CD4-positive, alpha-beta T cell treated with Interleukin-15 for 1 hour (primary cell): ENCODE measurements around the gene MANF.
A peak's percentile ranks its signal among the peaks of the same experiment; 100 is the strongest.
"Not testable (repeated sequence)": the region's sequence is repeated elsewhere in the genome, so short reads cannot be mapped to it uniquely, and the experiment has no call there.

ENCODE experiments used
- DNase-seq: peaks from one replicate; pipeline ENCODE4 v3.0.0-alpha.2; 2020

The MANF gene

GRCh38 chr3:51384726-51385473, at the start of gene MANF:
Gene MANF (plus strand): TSS chr3:51385291. CDS start chr3:51385343, 52 bp downstream.
- peak; percentile 98 for DNase-seq

- DNase-seq: no peak
Measured at GRCh38 chr3:51336261-51336660, 48.8 kb upstream of the MANF start.

- DNase-seq: no peak
Measured at GRCh38 chr3:51337666-51338065, 47.4 kb upstream of the MANF start.

DNA sequence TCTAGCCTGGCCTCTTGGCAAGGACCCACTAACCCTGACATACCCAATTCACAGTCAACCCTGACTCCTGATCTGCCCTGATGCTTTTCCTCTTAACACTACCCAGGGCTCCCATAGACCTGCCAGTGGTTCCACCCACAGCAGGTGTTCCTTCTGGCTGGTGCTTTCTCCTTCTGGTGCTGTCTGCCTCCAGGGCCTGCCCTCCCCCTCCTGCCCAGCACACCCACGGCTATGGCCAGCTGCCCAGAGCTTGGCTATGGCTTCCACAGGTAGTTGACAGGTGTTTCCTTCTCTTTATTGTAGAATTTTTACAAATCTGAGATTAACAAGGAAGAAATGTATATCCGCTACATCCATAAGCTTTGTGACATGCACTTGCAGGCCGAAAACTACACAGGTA, 46.5 kb upstream of the MANF start:
- DNase-seq: no peak

GRCh38 chr3:51340013-51340829, 44.9 kb upstream of the MANF start:
- DNase-seq: no peak

DNA sequence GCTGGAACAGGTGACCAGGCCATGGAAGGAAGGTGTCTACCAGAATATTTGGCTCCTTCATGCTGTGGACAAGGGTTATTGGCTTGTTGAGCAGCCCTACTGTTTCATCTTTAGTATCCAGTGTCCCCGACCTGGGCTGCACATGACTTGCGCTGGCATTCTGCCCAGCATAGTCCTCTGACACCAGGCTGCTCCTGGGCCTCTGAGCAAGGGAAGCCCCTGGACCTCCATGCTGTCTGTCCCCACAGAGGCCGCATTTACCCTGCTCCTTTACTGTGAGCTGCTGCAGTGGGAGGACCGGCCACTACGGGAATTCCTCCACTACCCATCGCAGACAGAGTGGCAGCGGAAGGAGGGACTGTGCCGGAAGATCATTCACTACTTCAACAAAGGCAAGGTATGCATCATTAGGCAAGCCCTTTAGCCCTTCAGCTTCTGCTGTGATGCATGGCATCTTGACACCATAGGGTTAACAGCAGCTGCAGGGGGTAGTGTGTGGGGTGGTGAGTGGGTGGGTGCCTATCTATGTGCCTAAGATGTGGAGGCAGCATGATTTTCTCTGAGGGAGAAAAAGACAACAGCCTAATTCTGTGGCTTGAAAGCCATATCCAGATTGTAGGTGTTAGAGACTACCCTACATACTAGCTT, 44.0 kb upstream of the MANF start:
- no peak for DNase-seq

DNA sequence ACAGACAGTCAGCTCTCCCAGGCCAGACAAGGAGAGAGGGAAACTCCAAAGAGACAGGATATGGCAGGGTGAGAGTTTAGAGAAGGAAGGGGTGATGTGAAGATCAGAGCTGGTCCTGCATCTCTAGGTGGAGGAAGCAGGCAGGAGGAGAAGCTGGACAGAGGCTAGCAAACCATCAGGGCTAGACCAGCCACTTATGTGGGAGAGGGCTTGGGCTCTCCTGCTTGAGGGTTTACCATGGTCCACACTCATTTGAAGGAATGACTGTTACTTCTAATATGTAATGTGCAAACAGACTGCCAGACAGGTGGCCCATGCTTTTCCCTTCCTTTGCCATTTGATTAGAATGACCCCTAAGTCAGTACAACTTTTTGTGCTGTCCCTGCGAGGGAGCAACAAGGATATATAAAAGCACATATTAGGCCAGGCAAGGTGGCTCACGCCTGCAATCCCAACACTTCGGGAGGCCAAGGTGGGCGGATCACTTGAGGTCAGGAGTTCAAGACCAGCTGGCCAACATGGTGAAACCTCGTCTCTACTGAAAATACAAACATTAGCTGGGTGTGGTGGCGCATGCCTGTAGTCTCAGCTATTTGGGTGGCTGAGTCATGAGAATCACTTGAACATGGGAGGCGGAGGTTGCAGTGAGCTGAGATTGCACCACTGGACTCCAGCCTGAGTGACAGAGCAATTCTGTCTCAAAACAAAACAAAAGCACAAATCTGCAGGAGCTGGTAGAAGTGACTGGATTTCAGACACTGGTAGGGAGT, 41.0 kb upstream of the MANF start:
- no peak for DNase-seq

- no peak for DNase-seq
Measured at GRCh38 chr3:51350751-51351150, 34.3 kb upstream of the MANF start.

DNA sequence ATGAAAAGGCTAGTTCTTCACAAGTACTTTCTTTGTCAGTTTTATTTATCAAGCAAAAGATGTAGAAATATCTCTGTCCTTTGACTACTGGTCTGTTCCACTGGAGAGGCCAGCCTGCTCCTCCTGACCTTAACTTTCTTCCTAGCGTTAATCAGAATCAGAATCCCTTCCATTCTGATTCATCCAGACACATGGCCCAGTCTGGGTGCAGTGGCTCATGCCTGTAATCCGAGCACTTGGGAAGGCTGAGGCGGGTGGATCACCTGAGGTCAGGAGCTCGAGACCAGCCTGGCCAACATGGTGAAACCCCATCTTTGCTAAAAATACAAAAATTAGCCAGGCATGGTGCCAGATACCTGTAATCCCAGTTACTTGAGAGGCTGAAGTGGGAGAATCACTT, 32.0 kb upstream of the MANF start:
- DNase-seq: no peak

DNA sequence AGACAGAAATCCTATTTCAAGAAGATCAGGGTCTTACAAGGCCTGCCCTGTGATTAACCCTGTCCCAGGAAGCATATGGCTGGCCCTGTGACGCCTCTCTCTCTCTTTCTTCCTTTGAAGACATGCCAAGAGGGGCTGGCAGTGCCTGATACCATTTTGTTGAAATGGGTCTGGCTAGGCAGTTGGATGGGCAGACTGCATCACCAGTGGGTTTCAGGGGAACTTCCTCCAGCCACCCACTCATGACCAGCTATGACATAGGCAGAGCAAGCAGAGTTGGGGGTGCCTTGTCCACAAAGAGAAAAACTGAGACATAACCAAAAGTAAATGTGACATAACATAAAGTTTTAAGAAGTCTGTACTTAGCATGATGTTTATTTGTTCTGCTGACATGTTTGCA, 31.4 kb upstream of the MANF start:
- DNase-seq: no peak

DNA sequence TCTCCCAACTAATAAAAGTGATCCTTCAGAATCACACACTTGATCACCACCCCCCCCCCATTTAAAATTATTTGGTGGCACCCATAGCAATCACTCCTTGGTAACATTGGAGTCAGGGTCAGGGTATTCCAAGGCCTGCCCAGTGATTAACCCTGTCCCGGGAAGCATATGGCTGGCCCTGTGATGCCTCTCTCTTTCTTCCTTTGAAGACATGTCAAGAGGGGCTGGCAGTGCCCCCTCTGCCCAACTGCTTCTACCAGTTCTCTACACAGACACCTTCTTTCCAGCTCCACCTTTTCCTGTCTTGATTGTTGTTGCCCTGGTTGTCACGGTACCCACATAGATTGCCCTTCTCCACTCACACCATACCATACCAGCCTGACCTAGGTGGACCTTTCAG, 30.9 kb upstream of the MANF start:
- no peak for DNase-seq

GRCh38 chr3:51354731-51355615, 30.1 kb upstream of the MANF start:
- DNase-seq: no peak

- DNase-seq: no peak
Measured at GRCh38 chr3:51355891-51356578, 29.1 kb upstream of the MANF start.

- no peak for DNase-seq
Measured at GRCh38 chr3:51357856-51358255, 27.2 kb upstream of the MANF start.

DNA sequence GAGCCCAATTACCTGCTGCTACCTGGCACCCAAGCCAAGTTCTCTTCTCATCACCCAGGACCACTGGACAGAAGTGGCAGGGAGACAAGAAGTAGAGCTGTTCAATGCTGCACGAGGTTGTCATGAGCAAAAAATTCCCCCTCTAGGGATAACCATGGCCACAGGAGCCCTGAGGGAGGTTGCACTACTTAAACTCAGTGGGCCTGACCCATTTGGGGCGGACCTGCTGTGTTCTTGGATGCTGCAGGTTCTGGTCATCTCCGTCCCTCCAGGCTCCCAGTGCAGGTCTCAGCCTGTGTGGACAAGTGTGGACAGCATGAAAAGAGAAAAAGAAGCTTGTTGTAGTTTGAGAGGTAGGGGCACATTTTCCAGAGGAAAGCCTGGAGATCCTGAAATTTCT, 26.1 kb upstream of the MANF start:
- DNase-seq: no peak

- DNase-seq: no peak
Measured at GRCh38 chr3:51360806-51361205, 24.3 kb upstream of the MANF start.

DNA sequence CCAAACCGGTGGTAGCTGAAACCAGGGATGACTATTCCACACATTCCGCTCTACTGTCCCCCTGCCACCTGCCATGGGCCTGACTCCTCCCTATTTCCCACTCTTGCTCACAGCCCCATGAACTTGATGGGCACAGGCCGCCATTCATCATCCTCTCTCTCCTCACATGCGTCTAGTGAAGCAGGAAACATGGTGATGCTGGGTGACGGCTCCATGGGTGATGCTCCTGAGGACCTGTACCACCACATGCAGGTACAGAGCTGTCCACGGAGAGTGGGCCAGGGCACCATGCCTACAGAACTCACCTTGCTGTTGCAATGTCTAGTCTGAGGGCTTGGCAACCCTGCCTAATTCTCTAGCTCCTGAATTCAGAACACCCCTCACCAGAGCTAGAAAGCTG, 23.3 kb upstream of the MANF start:
- no peak for DNase-seq

DNA sequence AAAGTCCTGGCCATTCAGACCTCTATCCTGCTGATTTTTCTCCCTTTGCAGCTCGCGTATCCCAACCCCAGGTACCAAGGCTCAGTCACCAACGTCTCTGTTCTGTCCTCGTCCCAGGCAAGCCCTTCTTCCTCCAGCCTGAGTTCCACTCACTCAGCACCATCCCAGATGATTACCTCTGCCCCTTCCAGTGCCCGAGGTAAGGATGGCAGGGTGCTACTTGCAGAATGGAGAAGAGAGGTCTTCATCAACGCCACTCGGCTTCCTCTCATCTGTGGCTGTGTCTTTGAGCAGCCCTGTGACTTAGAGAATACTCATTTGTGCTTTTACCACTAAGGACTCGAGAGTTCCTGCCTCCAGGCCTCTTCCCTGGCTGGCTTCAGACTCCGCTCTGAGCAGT, 22.6 kb upstream of the MANF start:
- DNase-seq: no peak

GRCh38 chr3:51368276-51368675, 16.8 kb upstream of the MANF start:
- not testable (repeated sequence) for DNase-seq

DNA sequence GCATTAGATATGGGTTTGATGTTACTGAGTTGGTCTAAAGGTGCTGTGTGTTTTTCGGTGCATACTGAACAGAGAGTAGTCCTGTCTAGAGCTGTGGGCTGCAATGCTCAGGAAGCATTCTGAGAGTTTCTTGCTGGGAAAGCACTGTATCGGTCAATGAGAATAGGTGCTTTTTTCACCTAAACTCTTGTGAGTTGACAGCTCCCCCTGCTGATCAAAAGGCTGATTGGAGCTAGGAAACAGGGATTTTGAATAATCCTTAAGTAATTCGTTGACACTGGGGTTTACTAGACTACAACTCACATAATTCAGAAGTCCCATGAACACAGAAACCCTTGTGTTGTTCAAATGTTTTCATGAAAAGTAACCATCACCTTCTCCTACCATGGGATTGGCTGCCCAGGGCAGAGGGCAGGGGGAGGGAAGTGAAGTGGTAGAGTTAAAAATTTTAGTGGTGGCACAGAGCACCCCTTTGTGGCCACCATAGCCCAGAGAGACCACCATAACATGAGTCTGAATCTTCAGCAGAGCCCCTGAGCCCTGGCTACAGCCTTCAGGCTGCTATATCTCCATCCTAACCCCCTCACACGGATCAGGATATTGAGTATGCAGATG, 13.0 kb upstream of the MANF start:
- no peak for DNase-seq
